ENCODE results near the gene FRMPD2.
"Not testable (repeated sequence)": the region's sequence is repeated elsewhere in the genome, so short reads cannot be mapped to it uniquely, and the experiment has no call there.

FRMPD2 gene

GRCh38 chr10:48289501-48290238 is 15.2 kb upstream of the FRMPD2 start:
- DNase-seq (ENCODE audit: low read depth in 2 of 2): peak in 1 of 2 donors; percentile 2

GRCh38 chr10:48288661-48289060 is 14.2 kb upstream of the FRMPD2 start:
- no peak for DNase-seq (ENCODE audit: low read depth in 2 of 2)

- DNase-seq (ENCODE audit: low read depth in 2 of 2): no peak
Measured at GRCh38 chr10:48287417-48288391, 13.2 kb upstream of the FRMPD2 start.

GRCh38 chr10:48286356-48286755 is 11.9 kb upstream of the FRMPD2 start:
- DNase-seq (ENCODE audit: low read depth in 2 of 2): no peak

- no peak for DNase-seq (ENCODE audit: low read depth in 2 of 2)
Measured at GRCh38 chr10:48285710-48286109, 11.2 kb upstream of the FRMPD2 start.

GRCh38 chr10:48284811-48285210 is 10.3 kb upstream of the FRMPD2 start:
- no peak for DNase-seq (ENCODE audit: low read depth in 2 of 2)

GRCh38 chr10:48284002-48284546 is 9.6 kb upstream of the FRMPD2 start:
- DNase-seq (ENCODE audit: low read depth in 2 of 2): no peak

- DNase-seq (ENCODE audit: low read depth in 2 of 2): no peak
Measured at GRCh38 chr10:48282829-48283228, 8.3 kb upstream of the FRMPD2 start.

- DNase-seq (ENCODE audit: low read depth in 2 of 2): not testable (repeated sequence)
Measured at GRCh38 chr10:48281697-48282096, 7.2 kb upstream of the FRMPD2 start.

- no peak for DNase-seq (ENCODE audit: low read depth in 2 of 2)
Measured at GRCh38 chr10:48279081-48279751, 4.7 kb upstream of the FRMPD2 start.

GRCh38 chr10:48277093-48277492 is 2.6 kb upstream of the FRMPD2 start:
- DNase-seq (ENCODE audit: low read depth in 2 of 2): no peak

- no peak for DNase-seq (ENCODE audit: low read depth in 2 of 2)
Measured at GRCh38 chr10:48273741-48274140, 755 bp downstream of the FRMPD2 start.

- DNase-seq (ENCODE audit: low read depth in 2 of 2): no peak
Measured at GRCh38 chr10:48272682-48273081, 1.8 kb downstream of the FRMPD2 start.

GRCh38 chr10:48271047-48271730 is 3.3 kb downstream of the FRMPD2 start:
- DNase-seq (ENCODE audit: low read depth in 2 of 2): no peak

GRCh38 chr10:48266528-48266927 is 8.0 kb downstream of the FRMPD2 start:
- no peak for DNase-seq (ENCODE audit: low read depth in 2 of 2)

GRCh38 chr10:48258105-48258504 is 16.4 kb downstream of the FRMPD2 start:
- DNase-seq (ENCODE audit: low read depth in 2 of 2): no peak

GRCh38 chr10:48257407-48257961 is 17.0 kb downstream of the FRMPD2 start:
- no peak for DNase-seq (ENCODE audit: low read depth in 2 of 2)

- DNase-seq (ENCODE audit: low read depth in 2 of 2): no peak
Measured at GRCh38 chr10:48255722-48256121, 18.8 kb downstream of the FRMPD2 start.

- no peak for DNase-seq (ENCODE audit: low read depth in 2 of 2)
Measured at GRCh38 chr10:48254750-48255512, 19.6 kb downstream of the FRMPD2 start.

- no peak for DNase-seq (ENCODE audit: low read depth in 2 of 2)
Measured at GRCh38 chr10:48253970-48254657, 20.4 kb downstream of the FRMPD2 start.

All from stimulated activated CD8-positive, alpha-beta memory T cell treated with anti-CD3 and anti-CD28 coated beads, Interleukin-15, amount 100 ng/mL, for 4 hours (primary cell).